Measurements from ENCODE around the gene KCNJ15. TPM values are rescaled to one million over a fixed set of nuclear protein-coding genes. Genes with fewer than 3 reads are reported as not detected.

KCNJ15 gene
- total RNA-seq, 1 experiment from 2014 or later: 0.13 TPM

GRCh38 chr21:38329162-38329561 is 72.4 kb downstream of the KCNJ15 start:
- POLR2A ChIA-PET: no interaction called here
- Histone ChIP-seq H3K4me1 (ENCODE audit: control insufficient read depth, insufficient read depth, low read length) (no peaks in the 10 kb centered on the region), H3K9me3 (ENCODE audit: control insufficient read depth, insufficient read depth, low read depth, low read length) (no peaks in the 10 kb centered on the region), H3K4me3 (ENCODE audit: low read depth in 2 of 2, low read length in 2 of 2) (no peak overlapping the region), H3K36me3 (ENCODE audit: control insufficient read depth, insufficient read depth, low read length) (no peaks in the 10 kb centered on the region), H3K27me3 (ENCODE audit: control insufficient read depth, insufficient read depth, low read length) (no peaks in the 10 kb centered on the region), H3K27ac (ENCODE audit: low read length) (no peak overlapping the region)
- CTCF ChIA-PET: no interaction called here
- intact Hi-C loops (cut with micrococcal nuclease; ENCODE audit: unreplicated experiment) (no loop called here), in situ Hi-C loops (cut with HindIII; ENCODE audit: low pct_unique_long_range_greater_than_20kb, low sequenced_read_pairs) (no loop called here)
- DNase-seq (ENCODE audit: low read depth, low spot score): no peak
- TF ChIP-seq POLR2AphosphoS5 (IDR thresholded peaks at IDR 0.05; ENCODE audit: low read depth, low read length): no peak
- TF ChIP-seq, protein P1, sequence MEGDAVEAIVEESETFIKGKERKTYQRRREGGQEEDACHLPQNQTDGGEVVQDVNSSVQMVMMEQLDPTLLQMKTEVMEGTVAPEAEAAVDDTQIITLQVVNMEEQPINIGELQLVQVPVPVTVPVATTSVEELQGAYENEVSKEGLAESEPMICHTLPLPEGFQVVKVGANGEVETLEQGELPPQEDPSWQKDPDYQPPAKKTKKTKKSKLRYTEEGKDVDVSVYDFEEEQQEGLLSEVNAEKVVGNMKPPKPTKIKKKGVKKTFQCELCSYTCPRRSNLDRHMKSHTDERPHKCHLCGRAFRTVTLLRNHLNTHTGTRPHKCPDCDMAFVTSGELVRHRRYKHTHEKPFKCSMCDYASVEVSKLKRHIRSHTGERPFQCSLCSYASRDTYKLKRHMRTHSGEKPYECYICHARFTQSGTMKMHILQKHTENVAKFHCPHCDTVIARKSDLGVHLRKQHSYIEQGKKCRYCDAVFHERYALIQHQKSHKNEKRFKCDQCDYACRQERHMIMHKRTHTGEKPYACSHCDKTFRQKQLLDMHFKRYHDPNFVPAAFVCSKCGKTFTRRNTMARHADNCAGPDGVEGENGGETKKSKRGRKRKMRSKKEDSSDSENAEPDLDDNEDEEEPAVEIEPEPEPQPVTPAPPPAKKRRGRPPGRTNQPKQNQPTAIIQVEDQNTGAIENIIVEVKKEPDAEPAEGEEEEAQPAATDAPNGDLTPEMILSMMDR (IDR thresholded peaks at IDR 0.05): no peak
- no peak for TF ChIP-seq TCF7L2 (IDR thresholded peaks at IDR 0.05; ENCODE audit: low read depth, low read length)
- TF ChIP-seq REST (IDR thresholded peaks at IDR 0.05; ENCODE audit: insufficient read depth in 1 of 2, low read depth in 2 of 2, low read length in 1 of 2): no peak
- TF ChIP-seq SIN3A (IDR thresholded peaks at IDR 0.05; ENCODE audit: borderline replicate concordance, insufficient read depth, low read depth, low read length): no peak
- BruUV-seq (replicated peaks): no TSS peak
- no peak for ATAC-seq

- no peaks in the 10 kb centered on the region for H3K9me3 ChIP-seq (ENCODE audit: control insufficient read depth, insufficient read depth, low read depth, low read length)
- no TSS peak for BruUV-seq (replicated peaks)
These were observed 73.9 kb downstream of the KCNJ15 start for GRCh38 chr21:38330666-38331065.

More at GRCh38 chr21:38330666-38331065, 73.9 kb downstream of the KCNJ15 start:
- Histone ChIP-seq H3K4me1 (ENCODE audit: control insufficient read depth, insufficient read depth, low read length) (no peaks in the 10 kb centered on the region), H3K27ac (ENCODE audit: low read length) (no peak overlapping the region), H3K4me3 (ENCODE audit: low read depth in 2 of 2, low read length in 2 of 2) (no peak overlapping the region), H3K36me3 (ENCODE audit: control insufficient read depth, insufficient read depth, low read length) (no peaks in the 10 kb centered on the region), H3K27me3 (ENCODE audit: control insufficient read depth, insufficient read depth, low read length) (no peaks in the 10 kb centered on the region)
- intact Hi-C loops (cut with micrococcal nuclease; ENCODE audit: unreplicated experiment) (no loop called here), in situ Hi-C loops (cut with HindIII; ENCODE audit: low pct_unique_long_range_greater_than_20kb, low sequenced_read_pairs) (no loop called here)
- ATAC-seq: no peak
- TF ChIP-seq SIN3A (IDR thresholded peaks at IDR 0.05; ENCODE audit: borderline replicate concordance, insufficient read depth, low read depth, low read length) (no peak), REST (IDR thresholded peaks at IDR 0.05; ENCODE audit: insufficient read depth in 1 of 2, low read depth in 2 of 2, low read length in 1 of 2) (no peak), POLR2AphosphoS5 (IDR thresholded peaks at IDR 0.05; ENCODE audit: low read depth, low read length) (no peak), TCF7L2 (IDR thresholded peaks at IDR 0.05; ENCODE audit: low read depth, low read length) (no peak)
- TF ChIP-seq, protein P1 (IDR thresholded peaks at IDR 0.05): no peak
- ChIA-PET POLR2A (no interaction called here), CTCF (interaction anchor here (0.9 kb wide), 1 partner anchor 204 kb away, joined by 7 read pairs; no protein-coding TSS in a partner anchor)
- no peak for DNase-seq (ENCODE audit: low read depth, low spot score)
